ENCODE results near the gene BEAN1.
"Not testable (repeated sequence)": the region's sequence is repeated elsewhere in the genome, so short reads cannot be mapped to it uniquely, and the experiment has no call there.

The BEAN1 gene

DNA sequence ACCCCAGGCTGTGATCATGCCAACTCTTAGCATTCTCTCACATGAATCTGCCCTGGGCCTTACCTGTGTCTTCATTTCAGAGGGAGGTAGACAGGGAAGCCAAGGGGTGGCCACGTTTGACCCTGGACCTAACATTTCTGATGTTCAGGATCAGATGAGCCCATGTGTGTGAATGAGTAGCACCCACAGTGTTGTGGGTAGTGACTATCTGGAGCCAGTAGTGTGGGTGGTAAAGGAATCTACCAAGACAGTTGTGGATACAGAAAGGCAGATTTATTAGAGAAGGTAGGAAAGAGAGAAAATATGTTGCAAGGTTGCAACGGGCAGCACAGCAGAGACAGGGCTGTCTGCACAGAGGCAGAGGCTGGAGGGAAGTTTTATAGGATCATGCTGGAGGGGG, 62.3 kb downstream of the BEAN1 start:
- no peak for DNase-seq

DNA sequence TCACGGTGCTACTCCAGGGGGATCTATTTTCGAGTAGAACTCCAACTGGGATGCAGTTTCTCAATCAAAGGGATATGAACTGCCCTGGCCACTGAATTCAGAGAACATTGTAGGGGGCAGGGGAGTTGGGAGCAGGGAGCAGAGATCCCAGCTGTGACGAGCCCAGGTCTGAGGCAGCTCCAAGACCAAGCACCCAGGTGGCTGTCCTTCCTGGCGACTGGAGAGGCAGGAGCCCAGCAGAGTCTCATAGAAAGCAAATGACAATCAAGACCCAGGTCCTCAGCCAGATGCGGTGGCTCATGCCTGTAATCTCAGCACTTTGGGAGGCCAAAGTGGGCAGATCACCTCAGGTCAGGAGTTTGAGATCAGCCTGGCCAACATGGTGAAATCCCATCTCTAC, 62.7 kb downstream of the BEAN1 start:
- no peak for DNase-seq

DNA sequence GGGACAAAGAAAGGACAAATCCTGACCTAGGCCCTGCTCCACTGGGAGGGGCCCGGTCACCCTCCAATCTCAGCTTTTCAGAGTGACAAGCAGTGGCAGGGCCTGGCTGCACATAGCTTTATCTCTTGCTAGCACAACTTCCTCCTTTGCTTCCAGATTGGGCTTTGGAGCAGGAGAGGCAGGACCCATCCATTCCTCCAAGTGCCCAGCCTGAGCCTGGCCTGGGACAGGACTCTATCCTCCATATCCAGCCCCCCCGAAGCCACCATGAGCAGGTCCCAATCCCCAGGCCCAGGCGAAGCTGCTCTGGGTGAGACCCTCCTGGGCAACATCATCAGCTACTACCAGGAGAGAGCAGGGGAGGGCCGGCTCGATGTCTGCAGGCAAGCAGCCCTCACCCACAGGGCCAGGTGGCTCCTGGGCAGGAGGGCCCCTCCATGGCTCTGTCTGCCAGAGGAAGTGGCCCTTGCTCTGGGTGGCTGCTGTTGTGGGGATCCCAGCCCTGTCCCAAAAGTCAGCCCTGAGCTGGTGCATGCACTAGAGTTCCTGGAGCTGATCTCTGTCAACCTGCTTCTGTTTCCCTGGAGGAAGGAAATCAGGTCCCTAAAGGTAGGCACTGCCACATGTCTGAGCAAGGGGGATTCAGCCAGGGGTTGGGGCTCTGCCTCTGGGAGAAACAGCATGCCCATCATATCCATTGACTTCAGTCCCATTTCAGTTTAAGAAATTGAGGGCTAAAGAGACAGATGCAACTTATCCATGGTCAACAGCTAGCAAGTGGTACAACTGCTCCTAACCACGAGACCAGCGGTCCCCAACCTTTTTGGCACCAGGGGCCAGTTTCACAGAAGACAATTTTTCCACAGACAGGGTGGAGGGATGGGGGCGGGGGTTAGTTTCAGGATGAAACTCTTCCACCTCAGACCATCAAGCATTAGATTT, 64.0 kb downstream of the BEAN1 start:
- no peak for DNase-seq

DNA sequence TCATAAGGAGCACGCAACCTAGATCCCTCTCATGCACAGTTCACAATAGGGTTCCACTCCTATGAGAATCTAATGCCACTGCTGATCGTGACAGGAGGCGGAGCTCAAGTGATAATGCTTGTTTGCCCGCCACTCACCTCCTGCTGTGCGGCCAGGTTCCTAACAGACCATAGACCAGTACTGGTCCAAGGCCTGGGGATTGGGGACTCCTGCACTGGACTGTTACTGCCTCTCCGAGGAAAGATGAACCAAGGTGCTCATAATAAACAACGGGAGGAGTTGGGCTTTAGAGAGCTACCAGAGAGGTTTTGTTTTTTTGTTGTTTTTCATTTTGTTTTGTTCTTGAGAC, 64.6 kb downstream of the BEAN1 start:
- DNase-seq, result no peak

DNA sequence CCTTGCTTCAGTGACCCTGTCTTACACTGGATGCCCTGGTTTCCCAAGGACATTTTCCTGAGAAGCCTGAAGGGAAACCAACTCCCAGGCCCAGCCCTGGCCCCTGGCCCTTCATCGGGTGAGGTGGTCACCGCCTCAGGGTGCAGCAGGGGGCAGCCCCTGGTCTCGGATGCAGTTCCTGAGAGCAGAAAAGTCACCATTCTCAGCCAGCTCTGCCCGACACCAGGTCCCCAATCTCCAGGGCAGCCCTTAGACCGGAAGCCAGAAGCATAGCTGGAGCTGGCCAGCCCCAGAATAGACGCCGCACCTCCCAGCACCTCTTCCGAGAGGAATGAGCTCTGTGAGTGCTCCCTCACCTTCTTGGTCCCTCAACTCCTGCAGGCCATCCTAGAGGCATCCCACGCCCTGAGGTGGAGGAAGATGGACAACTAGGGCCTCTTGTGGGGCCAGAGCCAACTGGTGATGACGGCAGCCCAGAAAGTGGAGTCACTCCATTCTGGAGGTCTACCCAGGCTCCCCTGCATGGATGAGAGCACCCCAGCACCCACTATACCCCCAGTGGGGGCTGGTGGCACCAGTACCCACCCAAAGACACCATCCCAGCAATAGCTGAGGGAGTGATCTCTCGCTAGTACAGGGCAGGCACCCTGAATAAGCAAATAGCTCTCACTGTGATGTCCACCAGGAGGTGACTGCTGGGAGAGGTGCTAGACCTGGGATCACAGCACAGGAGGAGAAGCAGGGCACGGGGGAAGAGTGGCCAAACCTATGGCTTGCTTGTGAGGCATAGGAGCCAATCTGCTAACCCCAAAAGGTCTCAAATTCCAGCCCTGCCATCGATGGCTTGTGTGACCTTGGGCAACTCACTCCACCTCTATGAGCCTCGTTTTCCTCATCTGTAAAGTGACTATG, 66.7 kb downstream of the BEAN1 start:
- no peak for DNase-seq

DNA sequence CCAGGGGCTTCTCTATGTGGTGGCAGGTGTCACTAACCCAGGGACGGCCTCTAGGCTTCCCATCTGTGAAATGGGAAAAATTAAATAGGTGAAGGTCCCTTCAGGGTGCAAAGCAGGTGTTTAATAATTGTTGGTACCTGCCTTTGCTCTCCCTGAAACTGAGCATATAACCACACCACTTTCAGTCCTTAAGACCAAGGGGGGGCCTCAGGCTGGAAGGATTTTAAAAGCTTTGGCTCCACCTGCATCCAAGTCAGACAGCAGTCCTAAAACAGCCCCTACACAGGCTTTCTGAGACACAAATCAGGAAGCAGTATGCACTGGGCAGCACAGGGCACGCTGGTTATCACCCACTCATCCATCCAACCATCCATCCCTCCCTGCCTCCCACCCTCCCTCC, 67.8 kb downstream of the BEAN1 start:
- DNase-seq, result no peak

DNA sequence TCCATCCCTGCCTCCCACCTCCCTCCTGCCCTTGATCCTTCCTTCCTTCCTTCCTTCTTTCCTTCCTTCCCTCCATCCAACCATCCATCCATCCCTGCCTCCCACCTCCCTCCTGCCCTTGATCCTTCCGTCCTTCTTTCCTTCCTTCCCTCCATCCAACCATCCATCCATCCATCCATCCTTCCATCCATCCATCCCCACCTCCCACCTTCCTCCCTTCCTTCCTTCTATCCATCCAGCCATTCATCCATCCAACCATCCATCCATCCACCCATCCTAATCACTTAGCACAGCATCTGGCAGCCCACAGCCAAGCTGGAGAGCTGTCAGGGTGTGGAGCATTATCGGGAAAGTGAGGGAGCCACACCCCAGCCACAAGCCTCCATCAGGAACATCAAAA, 68.3 kb downstream of the BEAN1 start:
- DNase-seq, result no peak

DNA sequence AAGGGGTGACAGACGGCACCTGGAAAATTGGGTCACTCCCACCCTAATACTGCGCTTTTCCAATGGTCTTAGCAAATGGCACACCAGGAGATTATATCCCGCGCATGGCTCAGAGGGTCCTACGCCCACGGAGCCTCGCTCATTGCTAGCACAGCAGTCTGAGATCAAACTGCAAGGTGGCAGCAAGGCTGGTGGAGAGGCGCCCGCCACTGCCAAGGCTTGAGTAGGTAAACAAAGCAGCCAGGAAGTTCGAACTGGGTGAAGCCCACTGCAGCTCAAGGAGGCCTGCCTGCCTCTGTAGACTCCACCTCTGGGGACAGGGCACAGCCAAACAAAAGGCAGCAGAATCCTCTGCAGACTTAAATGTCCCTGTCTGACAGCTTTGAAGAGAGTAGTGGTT, 69.1 kb downstream of the BEAN1 start:
- not testable (repeated sequence) for DNase-seq

DNA sequence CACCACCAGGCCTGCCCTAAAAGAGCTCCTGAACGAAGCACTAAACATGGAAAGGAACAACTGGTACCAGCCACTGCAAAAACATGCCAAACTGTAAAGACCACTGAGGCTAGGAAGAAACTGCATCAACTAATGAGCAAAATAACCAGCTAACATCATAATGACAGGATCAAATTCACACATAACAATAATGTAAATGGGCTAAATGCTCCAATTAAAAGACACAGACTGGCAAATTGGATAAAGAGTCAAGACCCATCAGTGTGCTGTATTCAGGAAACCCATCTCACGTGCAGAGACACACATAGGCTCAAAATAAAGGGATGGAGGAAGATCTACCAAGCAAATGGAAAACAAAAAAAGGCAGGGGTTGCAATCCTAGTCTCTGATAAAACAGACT, 70.8 kb downstream of the BEAN1 start:
- DNase-seq, result not testable (repeated sequence)

DNA sequence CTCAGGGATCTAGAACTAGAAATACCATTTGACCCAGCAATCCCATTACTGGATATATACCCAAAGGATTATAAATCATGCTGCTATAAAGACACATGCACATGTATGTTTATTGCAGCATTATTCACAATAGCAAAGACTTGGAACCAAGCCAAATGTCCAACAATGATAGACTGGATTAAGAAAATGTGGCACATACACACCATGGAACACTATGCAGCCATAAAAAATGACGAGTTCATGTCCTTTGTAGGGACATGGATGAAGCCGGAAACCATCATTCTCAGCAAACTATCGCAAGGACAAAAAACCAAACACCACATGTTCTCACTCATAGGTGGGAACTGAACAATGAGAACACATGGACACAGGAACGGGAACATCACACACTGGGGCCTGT, 74.5 kb downstream of the BEAN1 start:
- DNase-seq, result not testable (repeated sequence)

DNA sequence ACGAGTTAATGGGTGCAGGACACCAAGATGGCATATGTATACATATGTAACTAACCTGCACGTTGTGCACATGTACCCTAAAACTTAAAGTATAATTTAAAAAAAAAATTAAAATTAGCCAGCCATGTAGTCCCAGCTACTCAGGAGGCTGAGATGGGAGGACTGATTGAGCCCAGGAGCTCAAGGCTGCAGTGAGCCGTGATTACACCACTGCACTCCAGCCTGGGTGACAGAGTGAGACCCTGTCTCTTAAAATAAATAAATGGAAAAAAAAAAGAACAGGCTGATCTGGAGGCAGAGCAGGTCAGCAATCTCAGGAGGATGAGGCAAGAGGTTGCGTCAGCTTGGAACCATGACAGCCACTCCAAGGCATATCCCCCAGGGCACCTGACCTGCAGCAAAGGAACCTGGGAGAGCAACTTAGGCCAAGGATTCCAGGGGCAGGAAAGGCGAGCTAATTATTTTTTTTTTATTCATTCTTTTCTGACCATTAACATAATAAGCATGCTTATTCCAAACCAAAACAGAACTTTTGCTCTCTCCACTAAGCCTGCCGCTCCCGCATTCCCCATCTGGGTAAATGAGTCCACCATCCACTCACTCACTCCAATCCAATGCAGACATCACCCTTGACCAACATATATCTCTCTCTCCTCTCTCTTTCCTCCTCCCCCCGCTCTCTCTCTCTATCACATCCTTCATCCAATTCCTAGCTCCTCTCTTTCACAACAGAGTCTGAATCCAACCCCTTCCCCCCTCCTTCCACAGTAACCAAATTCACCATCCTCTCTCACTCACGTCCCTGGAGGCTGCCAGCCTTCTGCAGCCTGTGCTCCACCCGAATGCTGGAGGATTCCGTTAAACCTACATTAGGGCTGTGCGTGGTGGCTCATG, 75.2 kb downstream of the BEAN1 start:
- no peak for DNase-seq

DNA sequence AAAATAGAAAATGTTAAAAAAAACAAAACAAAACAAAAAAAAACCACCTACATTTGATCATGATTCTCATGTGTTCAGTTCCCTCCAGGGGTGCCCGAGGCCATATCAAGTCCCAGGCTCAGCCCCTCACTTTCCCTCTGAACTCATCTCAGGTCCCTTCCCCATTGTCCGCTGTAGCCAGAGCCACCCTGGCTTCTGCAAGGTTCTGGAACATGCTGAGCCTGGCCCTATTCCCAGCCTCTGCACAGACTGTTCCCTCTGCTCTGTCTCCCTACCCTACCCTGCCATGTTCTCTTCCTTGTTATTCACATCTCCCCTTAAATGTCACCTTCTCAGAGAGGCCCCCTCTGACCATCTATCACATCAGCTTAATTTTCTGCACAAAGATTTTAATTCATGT, 75.9 kb downstream of the BEAN1 start:
- no peak for DNase-seq

DNA sequence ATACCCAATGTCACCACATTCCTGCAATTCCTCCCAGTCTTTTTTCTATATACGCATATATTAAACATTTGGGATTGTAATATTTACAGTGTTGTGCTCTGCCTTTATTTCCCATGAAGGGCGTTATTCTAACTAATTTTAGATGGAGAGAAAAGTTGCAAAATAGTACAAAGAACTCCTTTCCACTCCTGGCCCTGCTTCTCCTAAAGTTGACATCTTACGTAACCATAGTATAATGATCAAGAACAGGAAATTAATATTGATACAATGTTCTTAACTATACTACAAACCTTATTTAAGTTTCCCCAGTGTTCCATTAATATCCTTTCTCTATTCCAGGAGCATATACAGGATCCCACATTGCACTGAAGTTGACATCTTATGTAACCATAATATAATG, 76.5 kb downstream of the BEAN1 start:
- no peak for DNase-seq

DNA sequence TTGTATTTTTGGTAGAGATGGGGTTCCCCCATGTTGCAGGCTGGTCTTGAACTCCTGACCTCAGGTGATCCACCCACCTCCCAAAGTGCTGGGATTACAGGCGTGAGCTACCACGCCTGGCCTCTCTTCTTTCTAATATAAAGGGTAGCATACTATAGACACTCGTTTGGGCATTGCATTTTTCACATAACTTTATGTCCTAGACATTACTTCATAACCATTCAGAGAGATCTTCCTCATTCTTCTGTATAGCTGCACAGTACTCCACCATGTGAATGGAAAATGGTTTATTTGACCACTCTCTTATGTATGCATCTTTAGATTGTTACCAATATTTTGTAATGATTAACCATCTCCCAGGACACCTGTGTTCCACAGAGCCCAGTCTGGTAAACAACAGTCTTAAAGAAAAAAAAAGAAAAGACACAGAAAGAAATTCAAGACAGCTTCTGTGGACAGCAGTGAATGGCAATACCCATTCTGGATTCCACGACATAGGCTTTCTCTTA, 80.7 kb downstream of the BEAN1 start:
- DNase-seq, result no peak

DNA sequence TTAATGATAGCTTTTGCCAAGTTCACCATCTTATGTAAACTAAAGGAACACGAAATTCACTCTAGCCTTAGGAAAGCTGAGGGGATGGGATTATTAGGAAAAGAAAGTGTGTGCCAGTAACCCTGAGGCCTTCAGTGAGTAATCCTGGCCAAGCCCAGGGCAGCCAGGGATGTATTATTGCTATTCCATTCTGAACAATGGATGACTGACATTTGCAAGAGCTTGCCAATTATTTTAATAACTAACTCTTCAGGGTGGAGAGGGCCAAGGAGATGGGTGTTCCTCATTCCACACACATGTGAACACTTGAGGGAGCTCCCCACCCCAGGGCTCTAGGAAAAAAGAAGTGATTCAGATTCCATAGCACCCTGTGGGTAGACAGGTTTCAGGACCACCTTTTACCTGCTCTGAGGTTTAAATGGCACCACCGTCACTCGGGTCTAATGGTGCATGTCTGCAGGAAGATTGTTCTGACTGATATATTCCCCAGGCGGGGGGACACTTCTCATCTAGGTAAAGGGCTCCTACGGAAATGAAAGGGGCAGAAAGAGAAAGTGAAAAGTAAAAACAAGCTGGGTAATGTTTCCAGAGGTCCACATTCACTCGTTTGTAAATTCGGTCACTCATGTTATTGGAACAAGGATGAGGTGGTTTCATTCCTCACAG, 81.3 kb downstream of the BEAN1 start:
- no peak for DNase-seq

DNA sequence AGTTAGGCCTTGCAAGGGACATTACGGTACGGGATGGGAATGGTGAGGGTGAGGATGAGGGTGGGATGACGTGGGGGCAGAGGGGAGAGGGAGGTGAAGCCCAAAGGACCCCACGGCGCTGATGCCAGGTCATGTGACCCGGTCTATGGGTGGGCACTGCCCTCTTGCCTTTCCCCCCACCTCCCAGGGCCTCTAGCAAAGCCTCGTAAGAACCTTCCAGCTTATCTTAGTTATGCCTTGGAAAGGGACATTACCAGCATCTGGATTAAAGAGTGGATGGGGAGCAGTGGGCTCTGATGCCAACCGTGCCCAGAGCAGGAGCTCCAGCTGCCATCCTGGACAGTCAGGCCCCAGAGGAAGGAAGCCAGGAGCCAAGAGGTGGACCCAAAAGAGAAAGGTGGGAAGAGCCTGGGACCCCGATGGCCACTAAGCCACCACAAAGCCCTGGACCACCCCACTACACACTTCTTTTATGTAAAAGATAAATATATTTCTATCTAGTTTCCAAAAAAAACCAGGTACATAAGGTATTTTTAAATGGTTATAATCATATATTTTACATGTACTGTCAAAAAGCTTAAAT, 81.9 kb downstream of the BEAN1 start:
- DNase-seq, result no peak

DNA sequence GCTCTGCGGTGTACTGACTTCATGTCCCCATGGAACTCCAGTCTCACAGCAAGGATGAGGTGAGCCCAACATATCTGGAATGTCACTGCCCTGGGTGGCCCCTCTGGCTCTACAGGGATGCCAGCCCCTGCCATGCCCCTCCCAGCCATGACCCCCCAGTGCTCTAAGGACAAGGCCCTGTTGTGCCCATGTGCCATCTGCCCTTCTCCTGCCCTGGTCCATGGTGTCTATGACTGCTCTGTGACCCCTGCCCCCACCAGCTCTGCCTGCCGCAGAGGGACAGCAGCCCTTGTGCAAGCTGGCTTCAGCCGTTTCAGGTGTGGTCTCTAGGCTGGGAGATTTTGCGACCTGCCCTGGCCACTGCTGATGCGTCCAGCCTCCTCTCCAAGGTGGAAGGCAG, 82.5 kb downstream of the BEAN1 start:
- DNase-seq, result no peak

DNA sequence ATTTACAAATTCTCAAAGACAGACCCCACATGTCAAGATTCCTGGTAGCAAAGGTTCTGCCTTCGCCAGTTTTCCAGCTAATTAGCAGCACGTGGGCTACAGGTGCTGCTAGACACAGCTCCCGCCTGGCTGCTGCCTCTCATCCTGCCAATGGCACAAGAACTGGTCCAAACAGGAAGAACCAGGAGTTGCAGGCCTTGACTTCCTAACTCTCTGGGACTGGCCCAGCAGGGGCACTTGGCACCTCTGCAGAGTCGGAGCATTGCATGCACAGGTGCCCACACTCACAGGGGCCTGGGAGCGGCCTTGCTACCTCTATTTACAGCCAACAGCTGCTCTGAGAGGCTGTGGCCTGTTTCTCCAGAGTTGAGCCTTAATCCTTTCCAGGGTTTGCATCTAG, 83.2 kb downstream of the BEAN1 start:
- DNase-seq, result no peak

DNA sequence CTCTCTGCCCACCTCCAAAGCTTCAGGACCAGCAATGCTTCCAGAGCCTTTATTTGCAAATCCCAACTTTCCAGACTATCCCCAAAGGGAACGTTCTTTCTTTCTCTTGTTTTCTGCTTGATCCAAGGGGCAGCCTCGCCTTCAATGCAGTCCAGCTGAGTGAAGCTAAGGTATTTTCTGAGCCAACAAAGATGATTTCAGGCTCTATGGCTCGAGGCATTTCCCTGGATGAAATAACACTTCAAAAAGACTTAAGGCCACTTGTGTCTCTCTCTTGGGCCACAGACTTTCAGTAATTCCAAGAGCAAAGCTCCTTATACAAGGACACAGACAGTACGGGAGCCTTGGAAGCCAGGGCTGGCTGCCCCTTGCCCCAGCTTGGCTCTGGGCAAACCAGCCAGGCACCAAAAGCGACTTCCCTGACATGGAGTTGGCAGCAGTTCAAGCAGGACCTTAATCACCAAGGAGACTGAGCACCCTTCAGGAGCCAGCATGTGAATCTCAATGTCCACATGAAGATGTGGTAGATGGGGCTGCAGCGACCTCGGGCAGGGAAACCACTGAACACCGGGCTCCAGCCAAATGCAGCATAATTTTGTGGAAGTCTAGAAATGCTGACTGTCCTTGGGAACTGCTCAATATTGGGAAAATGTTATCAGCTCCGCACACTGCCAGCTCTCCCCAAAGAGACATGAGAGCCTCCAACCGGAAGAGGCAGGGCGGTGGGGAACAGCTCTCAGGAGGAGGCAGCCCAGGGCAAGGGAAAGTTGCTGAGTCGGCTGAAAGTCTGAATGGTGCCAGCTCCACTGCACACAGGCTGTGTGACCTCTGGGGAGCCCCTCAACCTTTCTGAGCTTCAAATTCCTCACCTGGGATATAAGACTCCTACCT, 83.9 kb downstream of the BEAN1 start:
- DNase-seq, result no peak

DNA sequence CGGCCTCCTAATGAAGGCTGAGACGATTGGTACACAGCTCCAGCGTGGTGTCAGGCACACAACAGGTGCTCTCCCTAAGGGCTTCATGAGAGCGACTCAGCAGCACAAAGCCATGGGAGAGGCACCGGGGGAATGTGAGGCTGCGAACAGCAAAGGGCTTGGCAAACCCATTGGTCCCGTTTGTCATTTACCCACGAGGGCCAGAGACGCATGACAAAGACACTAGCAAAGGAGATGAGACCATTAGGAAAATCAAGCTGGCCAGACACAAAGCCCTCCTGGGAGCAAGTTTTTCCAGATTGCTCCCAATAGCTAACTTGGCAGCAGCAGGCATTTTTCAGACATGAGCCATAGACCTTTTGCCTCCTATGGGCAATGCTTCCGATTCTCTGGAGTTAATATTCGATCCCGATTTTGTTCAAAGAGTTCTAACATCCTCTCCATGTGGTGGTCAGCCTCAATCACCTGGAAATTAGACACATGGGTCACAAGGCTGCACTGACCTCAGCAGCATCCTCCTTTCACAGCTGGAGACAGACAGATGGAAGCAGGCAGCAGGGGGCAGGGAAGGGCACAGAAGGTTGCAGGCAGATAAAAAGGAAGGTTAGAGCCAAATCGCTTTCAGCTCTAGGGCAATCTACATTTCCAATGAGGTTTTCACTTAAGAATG, 84.6 kb downstream of the BEAN1 start:
- no peak for DNase-seq
